ENCODE results near the gene LHPP. TPM values are rescaled to one million over a fixed set of nuclear protein-coding genes. Genes with fewer than 3 reads are reported as not detected.
A peak's percentile ranks its signal among the peaks of the same experiment; 100 is the strongest.

Gene LHPP
- total RNA-seq, 1 experiment from 2014 or later, result 24.7 TPM

DNA sequence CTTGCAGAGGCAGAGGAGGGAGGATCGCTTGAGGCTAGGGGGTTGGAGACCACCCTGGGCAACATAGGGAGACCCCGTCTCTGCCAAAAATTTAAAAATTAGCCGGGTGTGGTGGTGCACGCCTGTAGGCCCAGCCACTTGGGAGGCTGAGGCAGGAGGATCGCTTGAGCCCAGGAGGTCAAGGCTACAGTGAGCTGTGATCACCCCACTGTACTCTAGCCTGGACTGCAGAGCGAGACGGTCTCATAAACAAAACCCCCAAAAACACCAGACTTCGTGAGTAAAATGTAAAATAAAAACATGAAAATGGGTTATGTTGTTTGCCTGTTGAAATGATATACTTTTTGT lies 699 bp downstream of the LHPP start:
- DNase-seq, result no peak
- Histone ChIP-seq H3K27ac (peak overlapping the region; percentile 52), H3K4me3 (peak overlapping the region; percentile 75), H2AFZ (peak overlapping the region; percentile 66; the same call in 1 of the 2 replicates), H4K20me1 (ENCODE audit: insufficient read depth) (no peaks in the 10 kb centered on the region), H3K4me1 (replicated peaks; ENCODE audit: insufficient read depth) (peaks cover 39% of the 10 kb centered on the region), H3K79me2 (ENCODE audit: low read depth) (peaks cover 16% of the 10 kb centered on the region; the same call in 1 of the 2 replicates), H3K4me2 (peak overlapping the region; percentile 80), H3K9me3 (ENCODE audit: insufficient read depth, low read depth) (no peaks in the 10 kb centered on the region), H3F3A (ENCODE audit: insufficient read depth, low read depth) (peaks cover 29% of the 10 kb centered on the region), H3K27me3 (ENCODE audit: insufficient read depth, low read depth) (no peaks in the 10 kb centered on the region), H3K9me2 (ENCODE audit: insufficient read depth) (no peaks in the 10 kb centered on the region), H3K36me3 (ENCODE audit: low read depth) (no peaks in the 10 kb centered on the region)
- ChIA-PET CTCF (interaction anchor here (0.6 kb wide), 1 partner anchor 13 kb away, joined by 4 read pairs; no protein-coding TSS in a partner anchor), POLR2A (ENCODE audit: unreplicated experiment) (interaction anchor here (0.7 kb wide), 1 partner anchor 22 kb away, joined by 16 read pairs; no protein-coding TSS in a partner anchor)
- BruUV-seq (replicated peaks), result TSS peak; percentile 65
- intact Hi-C loops (cut with micrococcal nuclease; ENCODE audit: unreplicated experiment), result loop anchor here (1.0 kb wide), 1 partner anchor 44 kb away; the partner anchor contains the start of gene OAT
- TF ChIP-seq EZH2 (IDR thresholded peaks at IDR 0.05; ENCODE audit: low read depth), result no peak
- no peak for TF ChIP-seq CTCF (conservative IDR thresholded peaks at IDR 0.05)

- CTCF ChIA-PET, result no interaction called here
- no peak overlapping the region for H3K4me2 ChIP-seq
- intact Hi-C loops (cut with micrococcal nuclease; ENCODE audit: unreplicated experiment), result no loop called here
- H3K9me2 ChIP-seq (ENCODE audit: insufficient read depth), result no peaks in the 10 kb centered on the region
- no peak overlapping the region for H2AFZ ChIP-seq
- DNase-seq, result no peak
- H3K4me1 ChIP-seq (replicated peaks; ENCODE audit: insufficient read depth), result peaks cover 22% of the 10 kb centered on the region
- no peak overlapping the region for H3K4me3 ChIP-seq
- peaks cover 16% of the 10 kb centered on the region; the same call in 1 of the 2 replicates for H3K79me2 ChIP-seq (ENCODE audit: low read depth)
- POLR2A ChIA-PET (ENCODE audit: unreplicated experiment), result no interaction called here
- no peaks in the 10 kb centered on the region for H3K9me3 ChIP-seq (ENCODE audit: insufficient read depth, low read depth)
- no peaks in the 10 kb centered on the region for H4K20me1 ChIP-seq (ENCODE audit: insufficient read depth)
- no peaks in the 10 kb centered on the region for H3K36me3 ChIP-seq (ENCODE audit: low read depth)
- TF ChIP-seq CTCF (conservative IDR thresholded peaks at IDR 0.05) (no peak), EZH2 (IDR thresholded peaks at IDR 0.05; ENCODE audit: low read depth) (no peak)
- peaks cover 17% of the 10 kb centered on the region; the same call in 1 of the 2 replicates for H3F3A ChIP-seq (ENCODE audit: insufficient read depth, low read depth)
- BruUV-seq (replicated peaks), result no TSS peak
- H3K27me3 ChIP-seq (ENCODE audit: insufficient read depth, low read depth), result no peaks in the 10 kb centered on the region
- H3K27ac ChIP-seq, result no peak overlapping the region
Measured at GRCh38 chr10:124464028-124464965, 2.7 kb downstream of the LHPP start.

GRCh38 chr10:124465003-124465776 lies 3.6 kb downstream of the LHPP start:
- Histone ChIP-seq H3K4me3 (no peak overlapping the region), H4K20me1 (ENCODE audit: insufficient read depth) (no peaks in the 10 kb centered on the region), H3K27ac (no peak overlapping the region), H3F3A (ENCODE audit: insufficient read depth, low read depth) (peaks cover 10% of the 10 kb centered on the region; the same call in 1 of the 2 replicates), H3K4me1 (replicated peaks; ENCODE audit: insufficient read depth) (peaks cover 13% of the 10 kb centered on the region), H3K36me3 (ENCODE audit: low read depth) (no peaks in the 10 kb centered on the region), H3K9me2 (ENCODE audit: insufficient read depth) (no peaks in the 10 kb centered on the region), H3K79me2 (ENCODE audit: low read depth) (peaks cover 16% of the 10 kb centered on the region; the same call in 1 of the 2 replicates), H3K4me2 (no peak overlapping the region), H3K9me3 (ENCODE audit: insufficient read depth, low read depth) (no peaks in the 10 kb centered on the region), H3K27me3 (ENCODE audit: insufficient read depth, low read depth) (no peaks in the 10 kb centered on the region), H2AFZ (no peak overlapping the region)
- BruUV-seq (replicated peaks), result no TSS peak
- no peak for TF ChIP-seq EZH2 (IDR thresholded peaks at IDR 0.05; ENCODE audit: low read depth)
- no peak for TF ChIP-seq CTCF (conservative IDR thresholded peaks at IDR 0.05)
- no peak for DNase-seq
- ChIA-PET POLR2A (ENCODE audit: unreplicated experiment) (interaction anchor here (0.6 kb wide), 1 partner anchor 9 kb away, joined by 3 read pairs; no protein-coding TSS in a partner anchor), CTCF (no interaction called here)
- intact Hi-C loops (cut with micrococcal nuclease; ENCODE audit: unreplicated experiment), result no loop called here
